Activated CD4-positive, alpha-beta T cell treated with anti-CD3 and anti-CD28 coated beads, Interleukin-2, amount 10 ng/mL, durations not matched to agents 7 days and 5 days (primary cell): ENCODE measurements around the gene DNAJA3. TPM values are rescaled to one million over a fixed set of nuclear protein-coding genes. Genes with fewer than 3 reads are reported as not detected.

Experiments
- CTCF ChIA-PET: fragments of 350-600 bp; sonication (Branson Sonifier 250); formaldehyde crosslinking; loops from one replicate; lab custom pipeline; 2021; ENCODE audit warnings: antibody characterized with exemption; lab: Charles Lee
- POLR2A ChIA-PET: fragments of 350-600 bp; sonication (Branson Sonifier 250); formaldehyde crosslinking; loops from one replicate; lab custom pipeline; 2021; ENCODE audit warnings: antibody characterized with exemption; lab: Charles Lee
- DNase-seq: peaks from one replicate; pipeline ENCODE4 v3.0.0-alpha.2; 2020
- H3K27ac Mint-ChIP-seq: one replicate; pipeline ENCODE4 v1.8.0; 2021; ENCODE audit warnings: mild to moderate bottlenecking, moderate library complexity, mixed read lengths
- H3K27me3 Mint-ChIP-seq: one replicate; pipeline ENCODE4 v1.8.0; 2021; ENCODE audit warnings: mixed read lengths
- H3K36me3 Mint-ChIP-seq: one replicate; pipeline ENCODE4 v1.8.0; 2021; ENCODE audit warnings: low read depth, mixed read lengths
- H3K4me1 Mint-ChIP-seq: one replicate; pipeline ENCODE4 v1.8.0; 2021; ENCODE audit warnings: mixed read lengths
- H3K4me3 Mint-ChIP-seq: one replicate; pipeline ENCODE4 v1.8.0; 2021; ENCODE audit warnings: mild to moderate bottlenecking, moderate library complexity, mixed read lengths
- H3K9me3 Mint-ChIP-seq: one replicate; pipeline ENCODE4 v1.8.0; 2021; ENCODE audit warnings: mixed read lengths
- total RNA-seq, 2 experiments: library from RNA; stranded (reverse); gene quantifications; one replicate each; pipeline ENCODE4 v1.2.3, GENCODE V29; 2021

DNAJA3 gene
- total RNA-seq, 2 experiments from 2014 or later = 51.6 to 55.0 TPM

DNA sequence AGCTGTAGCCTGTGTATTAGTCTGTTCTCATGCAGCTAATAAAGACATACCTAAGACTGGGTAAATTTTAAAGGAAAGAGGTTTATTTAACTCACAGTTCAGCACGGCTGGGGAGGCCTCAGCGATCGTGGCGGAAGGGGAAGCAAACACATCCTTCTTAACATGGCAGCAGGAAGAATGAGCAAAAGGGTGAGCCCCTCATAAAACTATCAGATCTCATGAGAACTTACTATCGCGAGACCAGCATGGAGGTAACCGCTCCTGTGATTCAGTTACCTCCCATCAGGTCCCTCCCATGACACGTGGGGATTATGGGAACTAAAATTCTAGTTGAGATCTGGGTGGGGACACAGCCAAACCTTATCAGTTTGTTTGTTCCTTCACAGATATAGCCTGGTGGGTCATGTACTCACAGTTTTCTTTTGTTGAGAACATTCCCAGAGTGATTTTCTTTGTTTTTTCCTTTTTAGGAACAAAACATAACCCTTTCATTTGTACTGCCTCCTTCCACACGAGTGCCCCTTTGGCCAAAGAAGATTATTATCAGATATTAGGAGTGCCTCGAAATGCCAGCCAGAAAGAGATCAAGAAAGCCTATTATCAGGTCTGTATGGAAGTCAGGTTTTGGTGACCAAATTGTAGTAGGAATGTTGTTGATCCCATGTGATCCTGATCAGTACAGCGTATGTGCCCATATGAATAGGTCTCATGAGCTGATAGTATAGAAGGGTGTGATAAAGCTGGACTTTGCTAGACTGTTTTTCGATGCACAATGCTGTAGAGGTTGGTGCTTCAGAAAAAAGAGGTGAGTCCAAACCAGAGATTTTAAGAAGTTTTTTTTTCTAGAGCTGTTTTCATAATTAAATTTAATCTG, 8.5 kb downstream of the DNAJA3 start:
- peak overlapping the region; percentile 10 for H3K27ac Mint-ChIP-seq
- no peaks in the 10 kb centered on the region for H3K9me3 Mint-ChIP-seq
- H3K27me3 Mint-ChIP-seq = no peaks in the 10 kb centered on the region
- H3K4me3 Mint-ChIP-seq = no peak overlapping the region
- ChIA-PET POLR2A (no interaction called here), CTCF (no interaction called here)
- DNase-seq = no peak
- peaks cover 33% of the 10 kb centered on the region for H3K36me3 Mint-ChIP-seq
- H3K4me1 Mint-ChIP-seq = peaks cover 18% of the 10 kb centered on the region

DNA sequence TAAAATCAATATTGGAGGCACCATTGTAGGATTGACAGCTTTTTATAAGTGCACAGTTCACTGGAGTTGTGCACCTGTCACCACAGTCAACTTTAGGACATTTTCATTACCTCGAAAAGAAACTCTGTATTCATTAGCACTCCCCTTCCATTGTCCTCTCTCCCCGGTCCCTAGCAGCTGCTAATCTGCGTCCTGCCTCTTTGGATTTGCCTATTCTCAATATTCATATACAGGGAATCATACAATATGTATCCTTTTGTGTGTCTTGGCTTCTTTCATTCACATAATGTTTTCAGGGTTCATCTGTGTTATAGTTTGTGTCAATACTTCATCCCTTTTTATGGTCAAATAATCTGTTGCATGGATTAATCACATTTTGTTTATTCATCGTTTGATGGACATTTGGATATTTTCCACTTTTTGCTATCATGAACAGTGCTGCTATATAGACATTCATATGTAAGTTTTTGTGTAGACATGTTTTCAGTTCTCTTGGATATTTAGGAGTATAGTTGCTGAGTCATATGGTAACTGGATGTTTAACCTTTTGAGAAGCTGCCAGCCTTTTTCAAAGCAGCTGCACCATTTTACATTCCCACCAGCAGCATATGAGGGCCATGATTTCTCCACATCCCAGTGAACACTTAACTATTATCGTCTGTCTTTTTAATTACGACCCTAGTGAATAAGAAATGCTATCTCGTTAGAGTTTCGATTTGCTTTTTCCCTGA, 9.8 kb downstream of the DNAJA3 start:
- ChIA-PET CTCF (interaction anchor here (1.5 kb wide), 1 partner anchor 41 kb away, joined by 3 read pairs; the partner anchor contains the start of gene HMOX2), POLR2A (no interaction called here)
- Mint-ChIP-seq H3K9me3 (no peaks in the 10 kb centered on the region), H3K4me3 (no peak overlapping the region), H3K27me3 (no peaks in the 10 kb centered on the region), H3K4me1 (peaks cover 19% of the 10 kb centered on the region), H3K27ac (peak overlapping the region; percentile 25), H3K36me3 (peaks cover 39% of the 10 kb centered on the region)
- no peak for DNase-seq

- POLR2A ChIA-PET = no interaction called here
- H3K27me3 Mint-ChIP-seq = no peaks in the 10 kb centered on the region
- no peak overlapping the region for H3K27ac Mint-ChIP-seq
Measured at GRCh38 chr16:4437366-4437765, 11.7 kb downstream of the DNAJA3 start.

DNA sequence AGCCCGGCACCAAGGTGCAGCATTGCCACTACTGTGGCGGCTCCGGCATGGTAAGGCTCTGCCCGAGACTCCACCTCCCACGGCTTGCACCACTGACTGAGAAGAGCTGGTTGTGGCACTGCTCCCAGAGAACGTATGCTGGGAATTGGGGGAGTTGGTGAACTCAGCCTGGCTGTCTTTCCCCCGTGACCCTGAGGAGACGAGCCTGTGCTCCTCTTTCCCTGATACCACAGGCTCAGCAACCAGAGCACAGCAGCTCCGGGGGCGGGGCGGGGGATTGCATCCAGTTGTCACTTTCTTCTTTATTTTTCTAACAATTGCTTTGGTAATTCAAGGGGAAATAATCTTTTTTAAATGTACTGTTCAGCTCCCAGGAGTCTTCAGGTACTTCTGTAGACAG, 16.7 kb downstream of the DNAJA3 start:
- H3K4me1 Mint-ChIP-seq = peaks cover 9% of the 10 kb centered on the region
- no peak overlapping the region for H3K4me3 Mint-ChIP-seq
- peaks cover 59% of the 10 kb centered on the region for H3K36me3 Mint-ChIP-seq
- H3K9me3 Mint-ChIP-seq = no peaks in the 10 kb centered on the region
- CTCF ChIA-PET = no interaction called here
- no peak overlapping the region for H3K27ac Mint-ChIP-seq
- POLR2A ChIA-PET = no interaction called here
- no peak for DNase-seq
- no peaks in the 10 kb centered on the region for H3K27me3 Mint-ChIP-seq

More at GRCh38 chr16:4437366-4437765, 11.7 kb downstream of the DNAJA3 start:
- no peak for DNase-seq
- peaks cover 47% of the 10 kb centered on the region for H3K36me3 Mint-ChIP-seq
- no peaks in the 10 kb centered on the region for H3K9me3 Mint-ChIP-seq
- H3K4me3 Mint-ChIP-seq = no peak overlapping the region
- peaks cover 19% of the 10 kb centered on the region for H3K4me1 Mint-ChIP-seq
- CTCF ChIA-PET = no interaction called here

DNA sequence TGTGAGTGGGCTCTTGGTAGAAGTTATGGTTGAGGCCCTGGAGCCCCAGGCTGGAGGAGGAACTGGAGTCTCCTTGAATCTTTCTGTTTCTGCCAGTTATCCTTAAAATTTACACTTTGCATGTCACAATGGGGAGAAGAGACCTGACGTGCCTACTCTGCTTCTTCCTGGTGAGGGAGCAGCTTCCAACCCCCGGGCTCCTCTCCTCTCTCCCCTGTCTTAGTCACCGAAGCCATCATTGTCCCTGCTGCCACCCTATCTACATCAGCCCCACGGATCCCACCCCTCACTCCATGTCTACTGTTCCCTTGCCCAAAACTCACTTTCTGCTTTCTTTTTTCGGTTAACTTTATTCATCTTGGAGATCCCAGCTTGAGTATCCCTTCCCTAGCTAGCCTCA, 17.6 kb downstream of the DNAJA3 start:
- H3K36me3 Mint-ChIP-seq = peaks cover 59% of the 10 kb centered on the region
- CTCF ChIA-PET = interaction anchor here (0.6 kb wide), 1 partner anchor 685 kb away, joined by 3 read pairs; no protein-coding TSS in a partner anchor
- POLR2A ChIA-PET = no interaction called here

DNA sequence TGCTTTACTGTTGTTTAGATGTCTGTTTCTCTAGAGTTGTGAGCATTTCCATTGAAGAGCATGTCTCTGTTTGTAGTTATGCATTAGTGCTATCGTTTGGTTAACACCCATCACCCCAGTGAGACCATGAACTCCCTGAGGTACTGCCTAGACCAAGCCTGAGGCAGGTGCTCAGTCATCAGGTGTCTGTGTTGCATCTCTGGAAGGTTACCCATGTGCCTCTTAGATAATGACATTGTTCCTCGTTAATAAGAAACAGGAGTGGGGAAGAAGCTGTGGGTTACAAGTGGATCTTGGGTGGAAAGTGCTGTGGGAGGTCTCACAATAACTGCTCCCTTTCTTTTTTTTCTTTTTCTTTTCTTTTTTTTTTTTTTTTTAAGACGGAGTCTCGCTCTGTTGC, 18.3 kb downstream of the DNAJA3 start:
- H3K4me1 Mint-ChIP-seq = peaks cover 7% of the 10 kb centered on the region
- H3K27ac Mint-ChIP-seq = no peak overlapping the region
- ChIA-PET CTCF (interaction anchor here (0.6 to 1.3 kb wide), 2 partner anchors 20 to 686 kb away, joined by 3 to 4 read pairs; no protein-coding TSS in a partner anchor), POLR2A (no interaction called here)
- H3K27me3 Mint-ChIP-seq = no peaks in the 10 kb centered on the region
- no peak for DNase-seq
- H3K9me3 Mint-ChIP-seq = no peaks in the 10 kb centered on the region
- H3K36me3 Mint-ChIP-seq = peaks cover 61% of the 10 kb centered on the region
- H3K4me3 Mint-ChIP-seq = no peak overlapping the region

More for the DNA sequence above, 17.6 kb downstream of the DNAJA3 start:
- Mint-ChIP-seq H3K4me3 (no peak overlapping the region), H3K4me1 (peaks cover 9% of the 10 kb centered on the region), H3K9me3 (no peaks in the 10 kb centered on the region), H3K27ac (peak overlapping the region; percentile 64), H3K27me3 (no peaks in the 10 kb centered on the region)
- no peak for DNase-seq

DNA sequence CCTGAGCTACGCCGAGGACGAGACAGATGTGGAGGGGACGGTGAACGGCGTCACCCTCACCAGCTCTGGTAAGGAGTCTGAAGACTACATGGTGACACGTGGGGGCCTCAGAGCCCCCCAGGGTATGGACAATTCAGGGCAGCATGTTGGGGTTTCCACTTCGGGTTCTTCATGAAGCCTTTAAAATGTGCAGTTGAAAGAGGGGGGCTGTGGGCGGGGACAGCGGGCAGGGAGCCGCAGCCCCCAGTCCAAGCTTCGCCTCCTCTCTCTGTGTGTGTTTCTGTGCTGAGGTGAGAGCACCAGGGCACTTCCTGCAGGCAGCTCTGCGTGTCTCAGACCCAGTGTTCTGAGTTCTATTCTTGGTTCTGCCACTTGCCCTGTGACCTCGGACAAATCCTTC, 24.8 kb downstream of the DNAJA3 start:
- peaks cover 38% of the 10 kb centered on the region for H3K36me3 Mint-ChIP-seq
- H3K27ac Mint-ChIP-seq = no peak overlapping the region
- no peak overlapping the region for H3K4me3 Mint-ChIP-seq
- no peaks in the 10 kb centered on the region for H3K9me3 Mint-ChIP-seq
- POLR2A ChIA-PET = no interaction called here
- H3K27me3 Mint-ChIP-seq = no peaks in the 10 kb centered on the region
- CTCF ChIA-PET = interaction anchor here (0.6 to 2.4 kb wide), 4 partner anchors 11 to 847 kb away, joined by 3 to 7 read pairs (median 3); no protein-coding TSS in a partner anchor
- no peak for DNase-seq
- no peaks in the 10 kb centered on the region for H3K4me1 Mint-ChIP-seq

DNA sequence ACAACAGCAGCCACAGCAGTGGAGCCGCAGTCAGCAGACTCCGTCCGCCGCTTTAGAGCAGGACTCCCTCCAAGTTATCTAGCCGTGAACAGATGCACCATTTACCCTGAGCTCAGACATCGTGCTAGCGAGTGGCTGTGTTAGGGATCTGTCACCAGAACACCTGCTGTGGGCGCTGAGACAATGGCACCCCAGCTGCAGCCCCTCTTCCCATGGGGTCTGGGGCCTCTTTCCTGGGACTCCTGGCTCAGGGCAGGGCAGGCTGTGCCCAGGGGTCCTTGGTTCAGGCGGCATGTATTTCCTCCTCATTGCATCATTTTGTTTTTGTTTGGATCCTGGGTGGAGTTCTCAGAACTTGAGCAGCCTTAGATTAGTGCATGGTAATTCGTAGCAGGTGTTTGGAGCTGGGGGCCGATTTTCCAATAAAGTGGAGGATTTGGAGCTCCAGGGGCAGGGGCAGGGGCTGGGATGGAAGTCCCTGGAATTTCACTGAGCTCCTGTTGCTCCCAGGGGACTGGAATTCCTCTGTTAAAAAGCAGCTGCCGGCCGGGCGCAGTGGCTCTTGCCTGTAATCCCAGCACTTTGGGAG, 25.4 kb downstream of the DNAJA3 start:
- ChIA-PET CTCF (interaction anchor here (0.6 to 2.4 kb wide), 5 partner anchors 12 to 847 kb away, joined by 3 to 7 read pairs (median 3); no protein-coding TSS in a partner anchor), POLR2A (interaction anchor here (0.6 kb wide), 1 partner anchor 473 kb away, joined by 3 read pairs; no protein-coding TSS in a partner anchor)
- no peaks in the 10 kb centered on the region for H3K9me3 Mint-ChIP-seq
- no peak for DNase-seq
- peaks cover 40% of the 10 kb centered on the region for H3K36me3 Mint-ChIP-seq
- H3K27me3 Mint-ChIP-seq = no peaks in the 10 kb centered on the region
- no peak overlapping the region for H3K4me3 Mint-ChIP-seq
- H3K4me1 Mint-ChIP-seq = no peaks in the 10 kb centered on the region
- no peak overlapping the region for H3K27ac Mint-ChIP-seq

DNA sequence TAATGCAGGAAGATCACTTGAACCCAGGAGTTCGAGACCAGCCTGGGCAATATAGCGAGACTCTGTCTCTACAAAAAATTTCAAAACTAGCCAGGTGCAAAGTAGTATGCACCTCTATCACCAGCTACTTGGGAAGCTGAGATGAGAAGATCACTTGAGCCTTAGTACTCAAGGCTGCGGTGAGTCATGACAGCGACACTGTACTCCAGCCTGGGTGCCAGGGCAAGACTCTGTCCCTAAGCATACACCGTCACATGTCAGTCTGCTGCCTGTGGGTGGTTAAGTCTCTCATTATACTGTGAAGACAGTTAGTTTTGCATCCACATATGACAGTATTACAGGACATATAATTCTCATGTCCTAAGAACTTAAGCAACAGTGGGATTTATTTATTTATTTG, 27.0 kb downstream of the DNAJA3 start:
- no peak overlapping the region for H3K4me3 Mint-ChIP-seq
- H3K4me1 Mint-ChIP-seq = no peaks in the 10 kb centered on the region
- no peak for DNase-seq
- H3K36me3 Mint-ChIP-seq = peaks cover 30% of the 10 kb centered on the region
- H3K9me3 Mint-ChIP-seq = no peaks in the 10 kb centered on the region
- no peak overlapping the region for H3K27ac Mint-ChIP-seq
- CTCF ChIA-PET = interaction anchor here (1.2 to 2.3 kb wide), 2 partner anchors 19 to 25 kb away, joined by 4 to 6 read pairs; no protein-coding TSS in a partner anchor
- POLR2A ChIA-PET = no interaction called here
- no peaks in the 10 kb centered on the region for H3K27me3 Mint-ChIP-seq

- Mint-ChIP-seq H3K9me3 (no peaks in the 10 kb centered on the region), H3K4me3 (no peak overlapping the region), H3K36me3 (peaks cover 31% of the 10 kb centered on the region), H3K27ac (peak overlapping the region; percentile 31), H3K4me1 (peaks cover 7% of the 10 kb centered on the region), H3K27me3 (no peaks in the 10 kb centered on the region)
- CTCF ChIA-PET = interaction anchor here (1.0 kb wide), 1 partner anchor 8 kb away, joined by 3 read pairs; no protein-coding TSS in a partner anchor
- DNase-seq = no peak
- POLR2A ChIA-PET = no interaction called here
Measured at GRCh38 chr16:4454623-4455022, 29.0 kb downstream of the DNAJA3 start.

DNA sequence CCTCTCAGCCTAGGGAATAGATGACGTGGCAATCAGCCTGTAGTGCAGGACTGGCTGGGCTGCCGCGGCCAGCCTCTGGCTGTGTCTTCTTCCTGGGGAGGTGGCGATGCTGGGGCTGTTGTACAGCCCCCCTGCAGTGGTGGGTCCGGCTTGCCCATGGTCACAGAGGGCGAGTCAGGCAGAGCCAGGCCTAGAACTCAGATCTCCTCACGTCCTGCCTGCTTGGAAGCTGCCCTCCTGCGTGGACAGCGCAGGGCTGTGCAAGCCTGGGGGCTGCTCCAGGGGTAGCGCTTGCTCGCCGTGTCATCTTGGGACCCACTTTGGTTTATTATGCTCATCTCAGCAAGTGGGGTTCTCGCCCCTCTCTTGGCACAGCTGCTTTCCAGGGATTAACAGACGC, 29.4 kb downstream of the DNAJA3 start:
- Mint-ChIP-seq H3K36me3 (peaks cover 32% of the 10 kb centered on the region), H3K9me3 (no peaks in the 10 kb centered on the region), H3K4me1 (peaks cover 12% of the 10 kb centered on the region), H3K4me3 (no peak overlapping the region), H3K27me3 (no peaks in the 10 kb centered on the region), H3K27ac (peak overlapping the region; percentile 31)
- ChIA-PET CTCF (no interaction called here), POLR2A (no interaction called here)
- no peak for DNase-seq

DNA sequence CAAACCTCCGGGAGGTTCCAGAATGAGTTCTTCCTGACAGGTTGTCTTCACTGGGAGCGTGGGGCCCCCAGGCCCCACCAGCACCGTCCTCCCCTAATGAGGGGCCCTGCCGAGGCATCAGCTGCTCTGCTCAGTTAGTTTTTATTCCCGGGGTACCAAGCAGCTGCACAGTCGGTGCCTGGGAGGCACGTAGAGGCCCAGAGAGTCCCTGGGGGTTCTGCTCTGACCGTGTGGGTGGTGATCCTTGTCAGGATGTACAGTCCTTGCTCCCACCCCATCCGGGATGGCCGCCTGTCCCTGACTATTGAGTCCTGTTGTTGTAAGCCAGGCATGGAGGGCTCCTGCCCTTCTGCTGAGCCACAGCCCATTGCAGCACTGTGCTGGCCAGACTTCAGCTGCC, 30.3 kb downstream of the DNAJA3 start:
- Mint-ChIP-seq H3K27ac (no peak overlapping the region), H3K9me3 (no peaks in the 10 kb centered on the region), H3K4me3 (no peak overlapping the region), H3K36me3 (peaks cover 32% of the 10 kb centered on the region), H3K27me3 (no peaks in the 10 kb centered on the region), H3K4me1 (peaks cover 15% of the 10 kb centered on the region)
- CTCF ChIA-PET = interaction anchor here (1.0 kb wide), 1 partner anchor 106 kb away, joined by 3 read pairs; no protein-coding TSS in a partner anchor
- POLR2A ChIA-PET = no interaction called here
- no peak for DNase-seq
